ENCODE data around the gene NOLC1. TPM values are rescaled to one million over a fixed set of nuclear protein-coding genes. Genes with fewer than 3 reads are reported as not detected.

NOLC1 gene
- total RNA-seq, 1 experiment from 2014 or later = 168 TPM

DNA sequence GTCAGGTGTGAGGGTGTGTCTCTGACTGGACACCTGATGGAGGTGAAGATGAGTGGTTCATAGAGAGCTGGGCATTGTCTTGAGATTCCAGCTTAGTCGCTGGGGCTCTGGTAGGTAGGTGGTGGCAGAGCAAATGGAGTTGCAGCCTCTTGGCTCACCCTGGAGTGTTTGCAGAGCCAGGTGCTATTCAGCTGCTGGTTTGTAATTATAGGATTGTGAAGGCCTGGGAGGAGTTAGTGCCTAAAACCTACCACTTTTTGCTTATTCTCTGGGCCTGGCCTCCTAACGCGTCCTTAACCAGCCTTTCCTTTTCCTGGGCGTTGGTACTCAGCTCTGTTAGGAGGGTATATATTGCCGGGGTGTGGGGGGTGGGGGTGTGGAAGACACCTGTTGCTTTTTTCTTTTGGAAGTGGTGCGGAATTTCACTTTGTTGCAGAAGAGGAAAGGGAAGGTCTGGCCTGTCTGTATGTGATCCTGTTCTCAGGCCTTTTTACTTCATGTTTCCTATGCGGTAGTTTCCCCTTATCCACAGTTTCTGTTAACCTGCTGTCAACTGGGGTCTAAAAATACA is 16.1 kb upstream of the NOLC1 start:
- Mint-ChIP-seq H3K9me3 (ENCODE audit: unreplicated experiment) (no peaks in the 10 kb centered on the region), H3K4me1 (ENCODE audit: insufficient read depth, unreplicated experiment) (peaks cover 29% of the 10 kb centered on the region), H3K27ac (ENCODE audit: low read depth, unreplicated experiment) (peak overlapping the region; percentile 96), H3K4me3 (ENCODE audit: unreplicated experiment) (no peak overlapping the region), H3K36me3 (ENCODE audit: insufficient read depth, unreplicated experiment) (peaks cover 39% of the 10 kb centered on the region), H3K27me3 (ENCODE audit: insufficient read depth, unreplicated experiment) (no peaks in the 10 kb centered on the region)
- CTCF ChIA-PET = interaction anchor here (0.6 kb wide), 2 partner anchors 13 to 786 kb away, joined by 3 to 5 read pairs; no protein-coding TSS in a partner anchor
- intact Hi-C loops (cut with micrococcal nuclease) = no loop called here
- TF ChIP-seq CTCF (IDR thresholded peaks at IDR 0.05; ENCODE audit: unreplicated experiment) = no peak
- DNase-seq (ENCODE audit: unreplicated experiment) = no peak
- POLR2A ChIA-PET = interaction anchor here (0.8 to 6.2 kb wide), 5 partner anchors 10 to 290 kb away, joined by 3 to 47 read pairs (median 4); partner anchors contain the start of gene NOLC1
- BruUV-seq (replicated peaks) = no TSS peak

- Mint-ChIP-seq H3K9me3 (ENCODE audit: unreplicated experiment) (no peaks in the 10 kb centered on the region), H3K36me3 (ENCODE audit: insufficient read depth, unreplicated experiment) (peaks cover 57% of the 10 kb centered on the region), H3K27me3 (ENCODE audit: insufficient read depth, unreplicated experiment) (no peaks in the 10 kb centered on the region), H3K27ac (ENCODE audit: low read depth, unreplicated experiment) (no peak overlapping the region), H3K4me1 (ENCODE audit: insufficient read depth, unreplicated experiment) (peaks cover 26% of the 10 kb centered on the region), H3K4me3 (ENCODE audit: unreplicated experiment) (no peak overlapping the region)
- CTCF ChIA-PET = interaction anchor here (0.6 kb wide), 1 partner anchor 220 kb away, joined by 3 read pairs; no protein-coding TSS in a partner anchor
- POLR2A ChIA-PET = interaction anchor here (0.7 to 6.2 kb wide), 2 partner anchors 12 to 321 kb away, joined by 3 to 47 read pairs; partner anchors contain the start of genes NOLC1 and OGA
- no peak for DNase-seq (ENCODE audit: unreplicated experiment)
- TF ChIP-seq CTCF (IDR thresholded peaks at IDR 0.05; ENCODE audit: unreplicated experiment) = no peak
- intact Hi-C loops (cut with micrococcal nuclease) = no loop called here
- no TSS peak for BruUV-seq (replicated peaks)
Measured at GRCh38 chr10:102139281-102140110, 12.7 kb upstream of the NOLC1 start.

DNA sequence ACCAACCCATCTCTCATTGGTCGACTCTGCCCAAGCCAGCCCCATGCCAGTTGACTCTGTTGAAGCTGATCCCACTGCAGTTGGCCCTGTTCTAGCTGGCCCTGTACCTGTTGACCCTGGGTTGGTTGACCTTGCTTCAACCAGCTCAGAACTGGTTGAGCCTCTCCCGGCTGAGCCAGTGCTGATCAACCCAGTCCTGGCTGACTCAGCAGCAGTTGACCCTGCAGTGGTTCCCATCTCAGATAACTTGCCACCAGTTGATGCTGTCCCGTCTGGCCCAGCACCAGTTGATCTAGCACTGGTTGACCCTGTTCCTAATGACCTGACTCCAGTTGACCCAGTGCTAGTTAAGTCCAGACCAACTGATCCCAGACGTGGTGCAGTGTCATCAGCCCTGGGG is 12.0 kb upstream of the NOLC1 start:
- no peak overlapping the region for H3K27ac Mint-ChIP-seq (ENCODE audit: low read depth, unreplicated experiment)
- H3K36me3 Mint-ChIP-seq (ENCODE audit: insufficient read depth, unreplicated experiment) = peaks cover 64% of the 10 kb centered on the region
- H3K9me3 Mint-ChIP-seq (ENCODE audit: unreplicated experiment) = no peaks in the 10 kb centered on the region
- CTCF ChIA-PET = no interaction called here
- H3K4me1 Mint-ChIP-seq (ENCODE audit: insufficient read depth, unreplicated experiment) = peaks cover 20% of the 10 kb centered on the region
- no peak overlapping the region for H3K4me3 Mint-ChIP-seq (ENCODE audit: unreplicated experiment)
- intact Hi-C loops (cut with micrococcal nuclease) = no loop called here
- POLR2A ChIA-PET = interaction anchor here (0.7 kb wide), 2 partner anchors 10 to 27 kb away, joined by 3 read pairs; no protein-coding TSS in a partner anchor
- BruUV-seq (replicated peaks) = no TSS peak
- TF ChIP-seq CTCF (IDR thresholded peaks at IDR 0.05; ENCODE audit: unreplicated experiment) = no peak
- H3K27me3 Mint-ChIP-seq (ENCODE audit: insufficient read depth, unreplicated experiment) = no peaks in the 10 kb centered on the region
- DNase-seq (ENCODE audit: unreplicated experiment) = no peak

- H3K27me3 Mint-ChIP-seq (ENCODE audit: insufficient read depth, unreplicated experiment) = no peaks in the 10 kb centered on the region
- H3K9me3 Mint-ChIP-seq (ENCODE audit: unreplicated experiment) = no peaks in the 10 kb centered on the region
- CTCF ChIA-PET = interaction anchor here (0.6 kb wide), 1 partner anchor 262 kb away, joined by 3 read pairs; no protein-coding TSS in a partner anchor
- H3K4me3 Mint-ChIP-seq (ENCODE audit: unreplicated experiment) = no peak overlapping the region
- intact Hi-C loops (cut with micrococcal nuclease) = no loop called here
- no TSS peak for BruUV-seq (replicated peaks)
- no peak for DNase-seq (ENCODE audit: unreplicated experiment)
- TF ChIP-seq CTCF (IDR thresholded peaks at IDR 0.05; ENCODE audit: unreplicated experiment) = no peak
- POLR2A ChIA-PET = interaction anchor here (0.7 kb wide), 1 partner anchor 11 kb away, joined by 3 read pairs; the partner anchor contains the start of gene NOLC1
- H3K27ac Mint-ChIP-seq (ENCODE audit: low read depth, unreplicated experiment) = no peak overlapping the region
- peaks cover 72% of the 10 kb centered on the region for H3K36me3 Mint-ChIP-seq (ENCODE audit: insufficient read depth, unreplicated experiment)
- H3K4me1 Mint-ChIP-seq (ENCODE audit: insufficient read depth, unreplicated experiment) = peaks cover 13% of the 10 kb centered on the region
Measured at GRCh38 chr10:102140913-102141540, 11.2 kb upstream of the NOLC1 start.

All from MCF 10A (cell line).